HG02678 (cell line): ENCODE measurements around the gene GNB1L.
"Not testable (repeated sequence)": the region's sequence is repeated elsewhere in the genome, so short reads cannot be mapped to it uniquely, and the experiment has no call there.

ENCODE experiments used
- ATAC-seq: cut with Tn5 transposase; IDR thresholded peaks from one replicate; pipeline ENCODE4 v1.9.1; 2021; ENCODE audit warnings: mild to moderate bottlenecking, moderate library complexity; ENCODE audit not compliant: unreplicated experiment

GNB1L gene

DNA sequence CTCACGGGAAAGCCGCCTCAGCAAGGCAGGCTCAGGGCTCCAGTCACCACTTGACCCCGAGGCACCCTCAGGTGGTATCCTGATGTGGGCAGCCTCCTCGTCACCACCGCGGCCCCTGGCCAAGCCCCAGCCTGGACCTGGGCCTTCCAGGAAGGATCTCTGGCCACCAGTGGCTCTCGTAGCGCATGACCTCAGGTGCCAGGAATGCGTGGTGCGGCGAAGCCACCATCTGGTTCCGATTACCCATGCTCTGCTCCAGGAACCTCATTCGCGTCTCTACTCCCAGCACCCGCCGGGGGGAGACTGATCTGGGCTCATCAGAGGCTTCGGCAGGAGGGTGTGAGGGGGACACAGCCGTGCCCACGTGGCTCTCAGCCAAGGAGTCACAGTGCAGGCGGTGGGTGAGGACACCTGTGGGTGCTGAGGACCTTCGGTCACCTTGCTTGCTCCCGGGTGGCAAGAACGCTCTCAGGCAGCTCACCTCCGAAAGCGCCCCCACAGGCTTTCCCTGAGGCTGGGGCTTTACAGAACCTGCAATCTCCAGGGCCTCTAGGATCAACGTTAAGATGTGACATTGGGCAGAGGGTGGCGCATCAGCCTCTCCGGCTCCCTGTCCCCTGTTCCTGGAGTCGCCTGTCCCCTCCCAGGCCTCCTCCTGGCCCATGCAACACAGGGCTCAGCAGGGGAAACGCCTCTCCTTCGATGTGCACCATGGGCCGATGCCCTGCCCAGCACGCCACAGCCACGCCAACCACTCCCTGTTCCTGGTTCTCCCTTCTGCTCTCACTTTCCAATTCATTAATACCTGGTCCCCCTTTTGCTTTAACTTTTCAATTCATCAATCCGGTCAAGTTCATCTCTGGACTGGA is 55.1 kb downstream of the GNB1L start:
- no peak for ATAC-seq

GRCh38 chr22:19798891-19799293 is 55.8 kb downstream of the GNB1L start:
- no peak for ATAC-seq

GRCh38 chr22:19798003-19798665 is 56.5 kb downstream of the GNB1L start:
- no peak for ATAC-seq

DNA sequence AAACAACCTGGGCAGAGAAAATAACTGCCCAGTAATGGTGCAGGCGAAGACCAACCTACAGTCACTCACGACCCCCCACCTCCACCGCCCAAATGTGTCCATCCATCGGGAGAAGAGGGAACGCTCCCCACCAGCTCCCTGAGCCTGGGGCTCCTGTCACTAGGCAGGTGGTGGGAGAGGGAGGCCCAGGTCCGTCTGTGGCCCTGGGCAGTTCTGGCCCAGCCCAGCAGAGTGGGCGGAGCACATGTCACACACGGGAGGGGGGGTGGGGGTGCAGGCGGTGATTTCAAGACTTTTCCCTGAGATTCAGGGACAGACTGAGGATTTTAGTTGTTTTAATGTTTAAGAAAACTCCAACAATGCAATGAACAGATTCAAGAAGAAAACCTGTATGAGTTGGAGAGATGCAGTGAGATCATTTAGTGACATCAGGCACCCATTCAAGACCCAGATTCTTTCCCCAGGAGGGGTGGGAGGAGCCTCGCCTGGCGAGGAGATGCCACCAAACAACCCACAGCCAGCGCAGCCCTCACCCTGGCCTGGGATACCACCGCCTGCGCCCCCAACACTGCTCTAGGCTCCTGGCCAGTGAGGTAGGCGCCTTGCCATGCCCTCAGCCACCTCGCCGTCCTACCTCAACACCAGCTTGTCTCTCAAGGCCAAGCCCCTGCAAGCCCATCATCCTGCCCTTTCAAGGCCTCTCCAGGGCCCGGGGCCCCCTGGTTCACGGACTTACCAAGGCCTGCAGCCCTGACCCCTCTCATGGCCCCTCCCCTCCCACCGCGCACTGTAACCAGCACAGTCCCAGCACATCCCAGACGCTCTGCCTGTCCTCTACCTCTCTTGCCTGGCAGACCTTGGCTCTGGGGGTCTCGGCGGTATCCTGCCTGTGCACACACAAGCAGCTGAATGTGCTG is 57.3 kb downstream of the GNB1L start:
- ATAC-seq = no peak

DNA sequence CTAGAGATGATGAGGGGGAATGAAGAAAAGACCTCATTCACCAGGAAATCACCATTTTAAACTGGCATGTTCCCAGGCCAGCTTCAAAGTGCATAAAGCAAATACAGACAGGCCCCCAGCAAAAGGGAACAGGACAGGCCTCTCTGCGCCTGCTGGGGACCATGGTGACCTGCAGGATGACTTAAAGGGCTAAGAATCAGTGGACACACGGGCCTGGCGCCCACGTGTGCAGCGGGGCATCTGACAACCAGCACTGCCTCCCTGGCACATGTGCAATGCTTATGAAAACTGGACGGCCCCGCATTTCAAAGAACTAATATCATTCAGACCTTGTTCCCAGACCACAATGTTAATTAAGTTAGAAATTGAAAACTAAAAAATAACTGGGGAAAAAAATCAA is 58.5 kb downstream of the GNB1L start:
- no peak for ATAC-seq

GRCh38 chr22:19795617-19796008 is 59.1 kb downstream of the GNB1L start:
- ATAC-seq = no peak

- ATAC-seq = no peak
These were observed 60.9 kb downstream of the GNB1L start for GRCh38 chr22:19793661-19794310.

- ATAC-seq = no peak
These were observed 61.5 kb downstream of the GNB1L start for GRCh38 chr22:19793161-19793560.

- not testable (repeated sequence) for ATAC-seq
These were observed 62.2 kb downstream of the GNB1L start for GRCh38 chr22:19792383-19792896.

GRCh38 chr22:19791894-19792293 is 62.8 kb downstream of the GNB1L start:
- no peak for ATAC-seq

- no peak for ATAC-seq
These were observed 63.4 kb downstream of the GNB1L start for GRCh38 chr22:19791243-19791642.

DNA sequence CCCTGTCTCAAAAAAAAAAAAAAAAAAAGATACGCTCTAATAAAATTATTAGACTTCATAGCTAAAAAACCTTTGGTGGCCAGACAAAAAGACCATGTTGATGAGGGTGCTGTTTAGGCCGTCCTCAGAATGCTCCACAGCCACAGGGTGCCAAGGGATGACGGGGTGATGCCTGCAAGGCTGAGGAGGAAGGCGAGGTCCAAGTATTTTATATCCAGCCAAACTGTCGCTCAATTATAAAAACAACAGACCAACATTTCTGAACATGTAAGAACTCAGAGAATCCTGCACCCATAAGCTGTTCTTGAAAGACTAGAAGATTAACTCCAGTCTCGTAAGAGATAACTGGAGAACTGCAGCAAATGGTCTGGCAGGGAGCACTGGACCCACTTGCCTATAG is 64.8 kb downstream of the GNB1L start:
- no peak for ATAC-seq

GRCh38 chr22:19789406-19789805 is 65.3 kb downstream of the GNB1L start:
- ATAC-seq = no peak

- ATAC-seq = no peak
These were observed 65.9 kb downstream of the GNB1L start for GRCh38 chr22:19788661-19789225.

DNA sequence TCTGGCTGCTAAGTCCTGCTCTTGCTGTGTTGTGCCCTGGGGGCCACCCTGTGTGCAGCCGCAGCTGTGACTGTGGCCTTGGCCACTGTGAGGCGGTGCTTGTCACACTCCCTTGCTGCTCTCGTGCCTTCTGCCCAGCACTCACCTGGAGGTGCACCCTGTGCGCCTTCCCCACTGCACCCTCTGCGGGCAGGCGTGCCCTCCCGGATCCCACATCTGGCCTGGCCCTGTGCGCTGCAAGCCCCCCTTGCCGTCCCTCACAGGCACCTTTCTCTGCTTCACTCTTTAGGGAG is 66.9 kb downstream of the GNB1L start:
- ATAC-seq = no peak

GRCh38 chr22:19786959-19787848 is 67.5 kb downstream of the GNB1L start:
- no peak for ATAC-seq

GRCh38 chr22:19786264-19786585 is 68.4 kb downstream of the GNB1L start:
- ATAC-seq = no peak

GRCh38 chr22:19785461-19786263 is 69.0 kb downstream of the GNB1L start:
- no peak for ATAC-seq
